ENCODE measurements around the gene COL1A2. TPM values are rescaled to one million over a fixed set of nuclear protein-coding genes. Genes with fewer than 3 reads are reported as not detected.

COL1A2 gene
- total RNA-seq, 1 donor from 2014 or later: 401 TPM

DNA sequence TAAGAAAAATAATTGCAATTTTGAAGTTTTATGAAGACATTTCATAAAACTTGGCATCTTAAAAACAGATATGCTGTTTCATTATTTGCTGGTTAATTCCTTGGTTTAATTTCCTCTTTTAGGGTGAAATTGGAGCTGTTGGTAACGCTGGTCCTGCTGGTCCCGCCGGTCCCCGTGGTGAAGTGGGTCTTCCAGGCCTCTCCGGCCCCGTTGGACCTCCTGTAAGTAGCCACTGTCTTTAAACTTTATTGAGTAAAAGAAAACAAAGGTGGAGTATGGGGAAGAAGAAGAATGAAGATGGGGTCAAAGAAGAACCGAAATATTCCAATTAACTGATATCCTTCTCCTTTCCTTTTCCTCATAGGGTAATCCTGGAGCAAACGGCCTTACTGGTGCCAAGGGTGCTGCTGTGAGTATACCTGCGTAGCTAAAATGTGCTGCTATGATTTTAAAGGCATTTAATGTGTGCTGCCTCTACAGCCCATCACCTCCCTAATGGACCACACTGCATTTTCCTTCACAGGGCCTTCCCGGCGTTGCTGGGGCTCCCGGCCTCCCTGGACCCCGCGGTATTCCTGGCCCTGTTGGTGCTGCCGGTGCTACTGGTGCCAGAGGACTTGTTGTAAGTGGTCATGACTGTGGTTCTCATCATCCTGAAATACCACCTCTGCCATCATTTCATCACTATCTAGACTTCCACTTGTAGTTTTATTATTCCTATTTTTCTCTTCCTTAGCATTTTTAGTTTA, 14.7 kb downstream of the COL1A2 start:
- no peak for DNase-seq (ENCODE audit: low spot score)

DNA sequence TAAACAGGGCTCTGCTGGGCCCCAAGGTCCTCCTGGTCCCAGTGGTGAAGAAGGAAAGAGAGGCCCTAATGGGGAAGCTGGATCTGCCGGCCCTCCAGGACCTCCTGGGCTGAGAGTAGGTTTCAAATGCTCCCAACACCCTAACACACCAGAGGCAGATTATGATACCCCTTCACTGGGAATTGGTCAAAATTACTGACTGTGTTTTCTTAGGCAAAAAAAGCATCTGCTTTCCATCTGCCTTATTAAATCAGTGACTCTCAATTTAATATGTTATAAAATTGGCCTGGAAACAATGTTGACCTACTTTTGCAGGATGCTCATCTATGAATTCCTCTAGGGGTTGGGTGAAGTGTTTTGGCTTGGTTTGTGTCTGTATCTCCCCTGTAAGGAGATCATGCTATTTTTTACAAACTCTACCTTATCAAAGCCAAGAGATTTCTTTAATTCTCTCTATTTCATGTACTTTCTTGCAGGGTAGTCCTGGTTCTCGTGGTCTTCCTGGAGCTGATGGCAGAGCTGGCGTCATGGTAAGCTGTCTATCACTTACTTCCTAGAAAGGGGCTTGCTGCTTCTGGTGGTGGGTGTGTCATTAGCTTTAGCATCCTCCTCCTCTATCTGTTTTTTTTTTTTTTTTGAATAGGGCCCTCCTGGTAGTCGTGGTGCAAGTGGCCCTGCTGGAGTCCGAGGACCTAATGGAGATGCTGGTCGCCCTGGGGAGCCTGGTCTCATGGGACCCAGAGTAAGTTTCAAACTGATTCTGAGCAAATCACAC, 15.9 kb downstream of the COL1A2 start:
- DNase-seq (ENCODE audit: low spot score): no peak

DNA sequence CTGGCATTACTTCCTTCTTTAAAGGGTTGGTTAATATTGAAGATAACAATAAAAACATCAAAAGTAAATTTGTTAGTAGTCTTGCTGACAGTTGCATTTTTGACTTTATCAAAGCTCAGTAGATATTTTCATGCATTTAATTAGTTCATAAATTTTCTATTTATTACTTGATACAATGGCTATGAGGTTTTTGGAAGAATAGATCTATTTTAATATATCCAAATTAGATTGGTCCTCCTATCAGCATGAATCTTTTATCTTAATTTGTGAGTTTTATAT, 16.4 kb downstream of the COL1A2 start:
- no peak for DNase-seq (ENCODE audit: low spot score)

DNA sequence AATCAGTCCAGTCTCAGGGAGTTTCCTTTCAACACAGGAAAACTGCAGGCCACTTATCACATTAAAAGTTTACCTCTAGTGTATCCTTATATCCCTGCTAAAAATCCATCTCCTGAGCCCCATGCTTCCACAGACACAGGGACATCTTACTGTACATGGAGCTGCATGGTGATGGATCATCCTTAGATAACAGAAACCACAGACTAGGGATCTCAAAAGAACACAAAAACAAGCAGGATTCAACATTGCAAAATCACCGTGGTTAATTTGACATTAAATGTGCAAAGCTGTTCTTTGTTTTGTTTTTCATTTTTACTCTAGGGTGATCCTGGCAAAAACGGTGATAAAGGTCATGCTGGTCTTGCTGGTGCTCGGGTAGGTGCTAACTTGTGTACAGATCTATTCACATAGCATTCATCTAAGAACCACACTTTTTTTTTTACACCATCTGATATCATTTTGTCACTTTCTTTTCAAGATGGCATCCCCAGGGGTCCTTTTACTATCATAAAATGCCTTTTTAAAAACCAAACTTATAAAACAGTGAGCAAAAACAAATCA, 18.1 kb downstream of the COL1A2 start:
- no peak for DNase-seq (ENCODE audit: low spot score)

DNA sequence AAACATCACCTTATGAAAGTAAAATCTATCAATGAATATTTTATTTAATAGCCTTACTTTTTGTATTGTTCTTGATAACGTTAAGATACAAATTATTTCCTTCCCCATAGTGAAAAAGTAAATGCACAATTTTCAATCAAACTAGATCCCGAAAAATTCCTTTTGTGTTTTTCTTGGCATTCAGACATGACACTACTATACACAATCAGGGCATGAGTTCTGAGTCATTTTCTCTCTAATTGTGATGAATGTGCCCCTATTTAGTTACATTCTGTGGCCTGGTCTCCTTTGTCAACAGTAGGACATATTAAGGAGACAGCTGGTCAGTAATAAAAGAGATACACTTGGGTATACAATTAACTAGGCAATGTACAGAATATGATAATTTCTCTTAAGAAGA, 19.8 kb downstream of the COL1A2 start:
- DNase-seq (ENCODE audit: low spot score): no peak

DNA sequence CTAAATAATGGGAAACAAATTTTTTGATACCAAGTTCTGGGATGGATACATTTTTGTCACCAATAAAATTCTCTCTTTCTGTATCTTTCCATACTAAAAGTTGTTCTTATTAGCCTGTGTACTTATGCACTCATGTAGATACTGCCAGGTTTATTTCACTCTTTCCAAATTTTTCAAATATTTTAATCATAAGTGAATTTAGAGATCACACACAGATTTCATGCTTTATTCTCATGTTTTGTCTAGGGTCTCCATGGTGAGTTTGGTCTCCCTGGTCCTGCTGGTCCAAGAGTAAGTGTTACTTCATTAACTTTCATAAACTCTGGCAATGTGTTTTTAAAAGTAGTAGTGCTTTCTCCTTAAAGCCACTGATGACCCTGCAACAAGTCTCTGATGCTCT, 20.3 kb downstream of the COL1A2 start:
- no peak for DNase-seq (ENCODE audit: low spot score)

DNA sequence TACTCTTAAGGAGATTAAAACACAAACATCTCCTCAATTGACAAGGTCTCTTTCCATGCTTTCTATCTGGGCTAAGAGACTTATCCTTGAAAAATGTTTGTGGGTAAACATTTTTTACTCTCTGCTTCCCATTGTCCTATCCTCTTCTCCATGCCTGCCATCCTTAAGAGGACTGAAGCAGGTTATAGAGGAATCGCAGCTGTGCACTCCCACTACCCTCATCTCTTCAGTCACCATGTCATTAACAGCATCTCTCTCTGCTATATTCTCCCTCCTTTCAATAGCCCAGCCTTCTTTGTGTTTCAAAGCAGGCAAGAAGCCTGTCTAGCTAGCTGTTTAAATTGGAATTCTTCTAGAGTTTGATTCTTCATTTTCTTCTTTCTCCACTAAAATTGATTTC, 22.6 kb downstream of the COL1A2 start:
- DNase-seq (ENCODE audit: low spot score): no peak

DNA sequence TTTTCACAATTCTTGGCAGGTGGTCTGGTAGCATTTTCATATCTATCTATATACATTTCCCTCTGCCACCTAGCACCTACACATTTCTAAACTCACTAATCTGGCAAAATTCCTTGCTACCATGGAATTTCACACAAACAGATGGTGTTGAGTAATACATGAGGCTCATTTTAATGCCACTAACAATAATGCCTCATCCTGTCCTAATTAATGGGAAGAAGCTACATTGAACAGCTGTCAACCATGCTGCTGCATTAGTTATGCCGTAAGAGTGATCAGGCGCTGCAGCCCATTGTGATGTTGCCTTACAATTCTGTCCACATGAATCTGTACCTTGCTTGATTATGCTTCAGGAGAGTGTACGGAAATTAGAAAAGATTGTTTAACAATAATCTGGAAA, 23.2 kb downstream of the COL1A2 start:
- DNase-seq (ENCODE audit: low spot score): no peak

DNA sequence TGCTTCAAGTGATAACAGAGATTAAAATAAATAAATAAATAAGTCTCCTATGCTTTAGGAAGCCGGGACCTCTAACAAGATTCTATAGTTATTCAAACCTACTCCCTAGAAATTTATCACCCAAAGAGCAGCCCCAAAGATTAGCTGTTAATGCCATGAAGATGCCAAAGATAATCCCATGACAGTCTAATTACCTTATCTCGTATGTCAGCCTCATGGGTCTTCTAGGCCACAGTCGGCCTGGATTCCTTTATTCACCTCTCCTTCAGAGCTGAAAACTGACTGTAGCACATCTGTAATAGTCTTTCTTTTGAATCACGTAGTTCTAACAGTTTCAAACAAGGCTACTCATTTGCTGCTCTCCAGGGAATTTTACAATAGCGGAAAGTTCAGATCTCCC, 24.2 kb downstream of the COL1A2 start:
- DNase-seq (ENCODE audit: low spot score): no peak

DNA sequence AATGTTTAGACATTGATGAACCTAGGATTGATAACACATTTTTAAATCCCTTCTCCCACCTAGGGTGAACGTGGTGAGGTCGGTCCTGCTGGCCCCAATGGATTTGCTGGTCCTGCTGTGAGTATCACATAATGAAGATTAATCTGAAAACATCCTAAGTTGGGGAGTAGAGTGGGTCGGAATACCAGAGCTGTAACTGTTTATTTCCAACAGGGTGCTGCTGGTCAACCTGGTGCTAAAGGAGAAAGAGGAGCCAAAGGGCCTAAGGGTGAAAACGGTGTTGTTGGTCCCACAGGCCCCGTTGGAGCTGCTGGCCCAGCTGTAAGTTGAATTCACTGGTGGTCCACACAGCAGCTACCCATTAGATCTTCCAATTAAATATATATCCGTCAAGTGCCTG, 25.6 kb downstream of the COL1A2 start:
- DNase-seq (ENCODE audit: low spot score): no peak

DNA sequence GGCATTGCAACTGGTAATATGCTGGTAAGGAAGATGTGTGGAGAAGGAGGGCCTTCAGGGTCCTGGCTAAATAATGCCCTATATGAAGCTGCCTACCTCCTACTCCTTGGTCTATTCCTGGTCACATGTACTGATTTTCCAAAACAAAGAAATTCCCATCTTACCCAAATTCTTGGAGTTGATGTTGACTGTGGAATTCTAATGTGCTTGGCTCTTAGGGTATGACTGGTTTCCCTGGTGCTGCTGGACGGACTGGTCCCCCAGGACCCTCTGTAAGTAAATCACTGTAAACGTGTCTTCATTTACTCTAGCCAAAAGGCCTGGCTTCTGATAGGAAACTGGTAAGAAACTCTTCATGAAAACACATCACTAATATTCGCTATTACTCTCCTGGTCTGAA, 27.0 kb downstream of the COL1A2 start:
- DNase-seq (ENCODE audit: low spot score): no peak

DNA sequence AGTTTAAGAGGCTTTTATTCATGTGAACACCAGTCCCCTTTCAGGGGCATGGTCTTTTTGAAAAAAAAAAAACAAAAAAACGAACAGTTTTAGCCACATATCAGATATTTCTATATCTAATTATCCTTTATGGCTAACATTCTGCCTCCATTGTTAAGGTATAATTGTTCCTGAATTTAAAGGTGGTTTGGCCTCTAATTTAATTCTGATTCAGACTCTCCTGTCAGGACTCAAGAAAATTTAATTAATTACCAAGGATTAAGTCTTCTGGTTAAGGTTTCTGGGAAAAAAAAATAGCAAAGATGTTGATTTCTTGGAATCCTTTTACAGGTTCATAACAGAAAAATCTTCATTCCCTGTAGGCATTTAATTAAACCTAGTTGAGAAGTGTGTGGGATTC, 27.4 kb downstream of the COL1A2 start:
- no peak for DNase-seq (ENCODE audit: low spot score)

DNA sequence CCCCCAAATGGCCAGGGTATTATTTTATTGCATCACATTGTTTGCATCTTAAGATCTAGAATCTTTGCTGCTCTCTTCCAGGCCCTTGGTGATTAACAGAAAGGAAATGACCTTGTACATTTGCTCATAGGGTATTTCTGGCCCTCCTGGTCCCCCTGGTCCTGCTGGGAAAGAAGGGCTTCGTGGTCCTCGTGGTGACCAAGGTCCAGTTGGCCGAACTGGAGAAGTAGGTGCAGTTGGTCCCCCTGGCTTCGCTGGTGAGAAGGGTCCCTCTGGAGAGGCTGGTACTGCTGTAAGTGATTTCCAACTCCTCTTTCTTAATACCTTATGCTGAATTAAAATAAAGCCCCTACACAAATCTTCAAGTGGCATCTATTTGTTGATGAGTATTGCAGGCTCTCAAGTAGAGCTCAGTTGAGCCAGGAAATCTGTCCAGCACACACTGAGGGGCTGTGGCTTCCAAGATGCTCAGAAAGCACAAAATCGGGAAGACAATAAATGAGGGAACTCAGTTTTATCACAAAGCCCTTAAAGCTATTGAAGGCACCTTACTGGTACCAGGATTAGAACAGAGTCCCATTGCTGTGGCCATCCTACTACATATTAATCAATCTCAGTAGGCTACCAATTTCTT, 28.2 kb downstream of the COL1A2 start:
- DNase-seq (ENCODE audit: low spot score): no peak

DNA sequence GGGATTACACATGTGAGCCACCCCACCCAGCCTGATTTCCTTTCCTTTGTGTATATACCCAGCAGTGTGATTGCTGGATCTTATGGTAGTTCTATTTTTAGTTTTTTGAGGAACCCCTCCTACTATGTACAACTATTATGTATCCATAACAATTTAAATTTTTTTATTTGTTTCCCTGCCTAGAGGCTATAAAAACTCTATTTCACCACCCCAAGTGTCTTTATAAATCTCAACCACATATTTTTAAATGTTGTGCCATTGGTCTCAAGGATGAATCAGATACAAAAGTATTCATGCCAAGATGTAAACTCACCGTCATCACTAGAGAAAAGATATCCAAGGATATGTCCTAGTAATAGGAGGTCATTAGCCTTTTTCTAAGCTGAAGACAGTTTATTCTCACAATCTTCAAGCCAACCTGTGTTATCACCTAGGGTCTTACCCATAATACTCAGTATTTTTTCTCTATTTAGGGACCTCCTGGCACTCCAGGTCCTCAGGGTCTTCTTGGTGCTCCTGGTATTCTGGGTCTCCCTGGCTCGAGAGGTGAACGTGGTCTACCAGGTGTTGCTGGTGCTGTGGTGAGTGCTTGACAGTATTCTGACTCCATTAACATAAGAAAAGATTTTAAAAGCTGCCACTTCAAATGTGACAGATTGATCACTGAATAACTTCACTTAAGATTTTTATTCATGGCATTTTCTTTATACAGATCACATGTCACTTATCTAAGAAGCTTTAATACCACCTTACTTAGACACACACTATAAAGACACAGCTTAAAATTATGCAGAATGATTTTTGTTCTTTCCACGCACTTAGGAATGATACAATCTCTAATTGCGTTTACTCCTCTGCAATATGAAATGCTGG, 29.4 kb downstream of the COL1A2 start:
- no peak for DNase-seq (ENCODE audit: low spot score)

DNA sequence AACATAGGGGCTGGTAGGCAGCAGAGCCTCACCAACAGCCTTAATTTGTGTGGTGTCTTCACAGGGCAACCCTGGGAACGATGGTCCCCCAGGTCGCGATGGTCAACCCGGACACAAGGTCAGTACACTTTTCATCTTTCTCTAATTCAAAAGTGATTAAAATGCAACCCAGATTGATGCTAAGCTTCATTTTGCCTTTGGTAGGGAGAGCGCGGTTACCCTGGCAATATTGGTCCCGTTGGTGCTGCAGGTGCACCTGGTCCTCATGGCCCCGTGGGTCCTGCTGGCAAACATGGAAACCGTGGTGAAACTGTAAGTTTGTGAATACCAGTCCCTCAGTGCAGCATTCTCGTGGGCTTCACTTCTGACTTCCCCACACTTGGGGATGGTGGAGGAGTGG, 30.9 kb downstream of the COL1A2 start:
- no peak for DNase-seq (ENCODE audit: low spot score)

DNA sequence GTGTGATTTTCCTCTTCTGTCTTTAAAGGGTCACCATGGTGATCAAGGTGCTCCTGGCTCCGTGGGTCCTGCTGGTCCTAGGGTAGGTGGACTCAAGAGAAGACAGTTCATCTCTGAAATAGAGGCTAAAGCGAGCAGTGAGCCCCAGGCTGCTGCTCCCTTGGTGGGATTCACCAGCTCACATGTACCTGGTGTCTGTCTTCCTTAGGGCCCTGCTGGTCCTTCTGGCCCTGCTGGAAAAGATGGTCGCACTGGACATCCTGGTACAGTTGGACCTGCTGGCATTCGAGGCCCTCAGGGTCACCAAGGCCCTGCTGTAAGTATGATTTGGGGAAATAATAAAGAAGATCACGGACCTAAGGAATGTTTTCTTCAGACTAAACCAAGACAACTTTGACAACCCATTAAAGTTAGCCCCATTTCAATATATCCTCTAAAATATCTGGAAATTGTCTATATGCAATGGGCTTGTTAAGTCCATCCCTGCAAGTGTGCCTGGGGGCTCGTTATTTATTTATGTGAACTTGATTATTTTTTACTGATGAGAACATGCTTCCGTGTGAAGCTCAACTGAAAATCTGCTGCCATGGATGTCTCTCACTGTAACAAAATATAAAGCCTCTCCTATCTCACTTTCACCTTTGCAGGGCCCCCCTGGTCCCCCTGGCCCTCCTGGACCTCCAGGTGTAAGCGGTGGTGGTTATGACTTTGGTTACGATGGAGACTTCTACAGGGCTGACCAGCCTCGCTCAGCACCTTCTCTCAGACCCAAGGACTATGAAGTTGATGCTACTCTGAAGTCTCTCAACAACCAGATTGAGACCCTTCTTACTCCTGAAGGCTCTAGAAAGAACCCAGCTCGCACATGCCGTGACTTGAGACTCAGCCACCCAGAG, 32.5 kb downstream of the COL1A2 start:
- DNase-seq (ENCODE audit: low spot score): no peak

DNA sequence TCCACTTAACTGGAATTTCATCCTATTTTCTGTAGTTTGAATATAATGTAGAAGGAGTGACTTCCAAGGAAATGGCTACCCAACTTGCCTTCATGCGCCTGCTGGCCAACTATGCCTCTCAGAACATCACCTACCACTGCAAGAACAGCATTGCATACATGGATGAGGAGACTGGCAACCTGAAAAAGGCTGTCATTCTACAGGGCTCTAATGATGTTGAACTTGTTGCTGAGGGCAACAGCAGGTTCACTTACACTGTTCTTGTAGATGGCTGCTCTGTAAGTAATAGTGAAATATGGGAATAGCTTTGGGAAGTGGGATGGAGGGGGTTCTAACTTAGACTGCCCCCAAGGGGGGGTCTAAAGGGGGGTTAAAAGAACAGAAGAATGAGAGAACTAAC, 34.5 kb downstream of the COL1A2 start:
- DNase-seq (ENCODE audit: low spot score): no peak

DNA sequence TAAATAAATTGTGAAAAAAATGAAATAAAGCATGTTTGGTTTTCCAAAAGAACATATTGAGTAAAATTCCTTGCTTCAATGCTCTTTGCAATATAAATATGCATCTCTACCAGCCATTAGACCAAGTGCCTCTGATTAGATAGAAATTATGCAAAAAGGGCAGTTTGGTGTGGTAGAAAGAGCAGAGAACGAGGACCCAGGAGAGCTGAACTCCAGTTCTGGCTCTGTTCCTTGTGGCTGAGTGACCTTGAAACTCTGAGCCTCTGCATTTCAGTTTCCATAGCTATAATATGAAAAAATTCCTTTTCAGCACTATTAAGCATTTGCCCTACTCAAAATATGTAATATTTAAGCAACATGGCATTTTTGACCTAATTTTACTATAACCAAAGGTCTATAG, 36.5 kb downstream of the COL1A2 start:
- DNase-seq (ENCODE audit: low spot score): no peak

DNA sequence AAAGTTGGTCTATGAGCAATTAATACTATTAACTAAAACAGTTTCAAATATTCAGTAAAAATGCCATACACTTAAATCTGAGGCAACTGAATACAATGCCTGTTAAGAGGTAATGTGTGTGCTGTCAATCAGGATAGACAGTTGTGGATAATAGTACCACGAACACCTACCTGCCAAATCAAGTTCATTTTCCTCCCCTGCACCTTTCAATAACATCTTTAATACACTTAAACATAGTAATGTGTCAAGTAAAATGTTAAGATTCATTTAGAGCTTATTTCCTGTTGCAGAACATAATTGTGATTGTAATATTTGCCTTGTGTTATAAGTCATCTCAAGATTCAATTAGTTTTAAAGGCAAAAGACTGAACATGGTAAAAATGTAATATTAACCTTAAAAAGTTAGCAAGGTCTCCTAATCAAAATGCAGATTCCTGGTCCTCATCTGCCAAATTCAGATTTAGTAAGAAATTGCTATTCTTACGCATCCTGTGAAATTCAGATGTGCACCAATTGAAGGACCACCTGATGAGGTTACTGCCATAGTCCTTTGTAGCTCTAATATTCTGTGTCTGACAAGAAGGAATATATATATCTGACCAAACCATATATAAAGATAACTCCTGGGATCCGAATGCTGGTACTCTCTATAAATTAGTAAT, 37.1 kb downstream of the COL1A2 start:
- DNase-seq (ENCODE audit: low spot score): no peak

DNA sequence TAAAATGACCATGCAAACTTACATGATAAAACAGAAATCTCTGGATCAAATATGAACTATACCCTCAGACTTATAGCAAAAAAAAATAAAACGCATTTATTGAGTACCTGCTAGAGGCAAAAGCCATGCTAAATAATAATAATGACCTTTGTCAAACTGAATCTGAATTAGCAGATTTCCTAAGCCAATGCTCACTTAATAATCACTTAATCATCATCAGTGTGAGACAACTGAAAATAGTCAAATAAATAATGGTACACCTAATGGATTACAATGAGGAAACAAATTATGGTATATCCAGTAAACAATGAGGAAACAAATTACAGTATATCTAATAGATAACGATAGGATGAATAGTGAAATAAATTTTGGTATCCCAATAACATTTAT, 37.6 kb downstream of the COL1A2 start:
- no peak for DNase-seq (ENCODE audit: low spot score)

All from mesenteric fat pad (tissue), 1 donor.